ENCODE measurements around the gene STK38.

Gene STK38

DNA sequence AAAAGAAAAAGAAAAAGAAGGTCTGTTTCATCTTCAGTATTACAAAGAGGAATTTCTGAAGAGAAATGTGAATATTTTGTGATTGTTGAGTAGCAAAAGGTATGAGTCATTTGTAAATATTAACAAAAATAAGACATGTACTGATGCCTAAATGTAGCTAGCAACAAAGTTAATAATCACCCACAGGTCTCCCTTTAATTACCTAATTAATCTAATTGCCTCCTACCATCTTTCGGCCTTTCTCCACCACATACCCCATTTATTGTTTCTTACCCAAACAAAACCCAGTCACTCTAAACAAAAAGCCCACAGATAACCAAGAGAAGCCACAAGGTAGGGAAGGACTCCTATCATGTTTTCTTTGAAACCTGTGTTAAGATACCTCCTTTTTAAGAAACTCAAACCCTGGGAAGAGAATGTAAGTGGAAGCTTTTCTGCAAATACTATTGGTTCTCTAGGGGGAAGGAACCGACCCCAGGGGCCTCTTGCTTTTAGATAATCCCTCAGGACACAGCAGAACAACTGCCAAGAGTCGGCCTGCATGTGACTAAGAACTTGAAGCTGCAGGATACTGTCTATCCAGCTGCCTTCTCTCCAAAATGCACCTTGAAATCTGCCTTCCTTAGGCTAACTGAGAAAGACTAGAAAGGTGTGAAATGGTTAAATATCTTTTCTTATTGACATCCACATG is 16.1 kb upstream of the STK38 start:
- no peak for DNase-seq

DNA sequence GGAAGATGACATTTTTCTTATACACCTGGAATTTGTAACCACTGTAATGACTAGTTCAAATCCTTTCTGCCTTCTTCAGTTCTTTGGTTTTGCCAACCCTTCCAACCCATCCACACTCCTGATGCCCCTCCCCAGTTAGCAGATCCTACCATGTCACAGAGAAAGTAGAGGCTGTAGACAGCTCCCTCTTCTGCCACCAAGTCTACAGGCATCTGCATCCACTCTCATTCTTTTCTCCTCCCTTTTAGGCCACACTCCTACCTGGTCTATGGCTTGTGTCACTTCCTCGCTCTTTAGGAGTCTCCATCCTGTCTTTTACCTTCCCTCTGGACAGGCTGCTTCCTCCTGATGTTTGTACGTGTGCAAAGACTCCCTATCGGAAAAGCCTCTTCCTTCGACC is 13.5 kb upstream of the STK38 start:
- no peak for DNase-seq

DNA sequence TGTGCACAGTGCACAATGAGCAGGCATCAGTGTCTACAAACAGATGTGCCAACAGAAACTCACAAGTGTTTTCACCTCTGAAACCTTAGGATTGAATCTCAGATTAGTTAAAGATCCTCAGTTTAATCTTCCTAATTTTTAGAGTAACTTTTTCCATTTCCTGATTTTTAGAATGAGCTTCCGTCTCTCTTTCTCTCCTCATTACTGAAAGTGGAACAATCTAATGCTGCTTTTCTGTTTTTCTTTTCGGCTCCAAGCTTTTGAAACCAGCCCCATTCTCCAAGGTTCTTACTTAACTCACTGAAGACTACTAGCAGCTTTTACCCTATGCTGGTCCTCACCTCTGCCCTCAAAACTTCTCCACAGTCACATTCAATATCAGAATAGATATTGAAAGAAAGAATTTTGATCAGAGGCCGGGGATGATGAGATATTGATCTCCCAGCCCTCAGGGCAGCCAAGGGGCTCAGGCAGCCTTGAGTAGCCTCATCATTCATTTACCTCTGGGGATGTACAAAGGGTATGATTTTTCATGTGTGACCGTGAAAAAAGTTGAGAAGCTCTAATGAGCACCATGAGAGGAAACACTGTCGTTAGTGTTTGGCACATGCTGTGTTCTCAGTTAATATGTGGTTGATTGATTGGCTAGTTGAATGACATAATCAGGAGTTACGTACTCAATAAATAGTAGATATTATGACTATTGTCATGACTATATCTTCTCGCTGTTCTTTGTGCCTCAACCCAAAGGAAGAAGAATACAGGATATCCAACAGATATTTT is 11.9 kb upstream of the STK38 start:
- no peak for DNase-seq

DNA sequence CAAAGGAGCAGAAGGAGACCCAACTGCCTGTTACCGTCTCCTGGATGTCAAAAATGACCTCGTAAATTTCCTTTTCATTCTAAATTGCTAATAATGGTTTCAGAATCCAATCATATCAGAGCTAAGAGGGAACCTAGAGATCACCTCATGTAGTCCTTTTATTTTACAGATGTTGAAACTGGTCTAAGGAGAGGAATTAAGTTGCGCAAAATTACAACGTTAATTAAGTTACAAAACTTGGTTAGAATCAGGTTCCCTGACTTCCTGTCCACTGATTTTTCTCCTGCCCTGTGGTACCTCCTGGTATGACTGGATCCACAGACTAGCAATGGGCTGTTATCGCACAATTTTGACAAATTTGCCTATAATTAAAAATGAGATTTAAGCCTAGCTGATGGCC is 9.0 kb upstream of the STK38 start:
- DNase-seq: no peak

DNA sequence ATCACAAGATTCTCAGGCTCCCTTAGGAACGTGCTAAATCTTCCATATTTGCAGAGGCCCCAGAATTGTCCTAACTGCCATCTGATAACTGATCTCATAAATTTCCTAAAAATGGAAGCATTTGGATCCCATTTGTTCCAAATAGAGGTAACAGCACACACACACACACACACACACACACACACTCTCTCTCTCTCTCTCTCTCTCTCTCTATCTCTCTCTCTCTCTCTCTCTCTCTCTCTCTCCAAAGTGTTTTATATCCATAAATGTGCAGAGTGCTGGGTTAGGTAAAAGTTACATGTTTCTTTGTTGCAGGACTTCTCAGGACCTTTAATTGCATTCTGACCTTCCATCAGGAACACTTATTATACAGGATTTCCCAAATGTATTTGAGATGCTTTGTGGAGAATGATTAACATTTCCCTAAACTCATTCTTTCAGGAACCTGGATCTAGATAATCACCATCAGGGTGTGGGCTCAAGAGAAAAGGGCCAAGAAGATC is 8.5 kb upstream of the STK38 start:
- no peak for DNase-seq

DNA sequence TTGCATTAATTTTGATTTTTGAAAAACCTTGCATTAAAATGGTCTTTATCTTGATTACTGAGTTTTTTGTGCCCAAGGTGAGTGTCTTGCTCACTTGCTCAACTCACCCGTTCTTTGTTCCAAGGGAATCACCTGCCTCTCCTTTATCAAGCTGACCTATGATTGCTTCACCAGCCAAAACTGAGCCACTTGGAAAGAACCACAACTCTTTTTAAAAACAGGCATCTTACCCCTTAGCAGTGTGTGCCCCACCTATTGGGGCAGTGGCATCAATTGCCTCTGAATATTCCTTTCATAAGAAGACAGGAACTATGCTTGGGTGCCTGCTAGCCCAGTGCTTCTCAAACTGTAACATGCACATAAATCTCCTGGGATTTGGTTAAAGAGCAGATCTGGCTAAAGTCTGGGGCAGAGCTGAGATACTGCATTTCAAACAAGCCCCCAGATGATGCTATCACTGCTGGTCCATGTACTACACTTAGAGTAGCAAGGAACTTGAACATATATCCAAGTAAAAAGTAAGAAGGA is 3.3 kb upstream of the STK38 start:
- peak; percentile 21 for DNase-seq

DNA sequence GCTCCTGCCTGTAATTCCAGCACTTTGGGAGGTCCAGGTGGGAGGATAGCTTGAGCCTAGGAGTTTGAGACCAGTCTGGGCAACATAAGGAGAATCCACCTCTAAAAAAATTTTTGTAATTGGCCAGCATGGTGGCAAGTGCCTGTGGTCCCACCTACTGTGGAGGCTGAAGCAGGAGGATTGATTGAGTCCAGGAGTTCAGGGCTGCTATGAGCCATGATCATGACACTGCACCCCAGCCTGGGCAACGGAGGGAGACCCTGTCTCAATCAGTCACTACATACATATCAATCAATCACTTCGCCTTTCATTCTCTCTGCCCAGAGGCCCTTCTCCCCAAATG is 1.1 kb upstream of the STK38 start:
- DNase-seq: no peak

DNA sequence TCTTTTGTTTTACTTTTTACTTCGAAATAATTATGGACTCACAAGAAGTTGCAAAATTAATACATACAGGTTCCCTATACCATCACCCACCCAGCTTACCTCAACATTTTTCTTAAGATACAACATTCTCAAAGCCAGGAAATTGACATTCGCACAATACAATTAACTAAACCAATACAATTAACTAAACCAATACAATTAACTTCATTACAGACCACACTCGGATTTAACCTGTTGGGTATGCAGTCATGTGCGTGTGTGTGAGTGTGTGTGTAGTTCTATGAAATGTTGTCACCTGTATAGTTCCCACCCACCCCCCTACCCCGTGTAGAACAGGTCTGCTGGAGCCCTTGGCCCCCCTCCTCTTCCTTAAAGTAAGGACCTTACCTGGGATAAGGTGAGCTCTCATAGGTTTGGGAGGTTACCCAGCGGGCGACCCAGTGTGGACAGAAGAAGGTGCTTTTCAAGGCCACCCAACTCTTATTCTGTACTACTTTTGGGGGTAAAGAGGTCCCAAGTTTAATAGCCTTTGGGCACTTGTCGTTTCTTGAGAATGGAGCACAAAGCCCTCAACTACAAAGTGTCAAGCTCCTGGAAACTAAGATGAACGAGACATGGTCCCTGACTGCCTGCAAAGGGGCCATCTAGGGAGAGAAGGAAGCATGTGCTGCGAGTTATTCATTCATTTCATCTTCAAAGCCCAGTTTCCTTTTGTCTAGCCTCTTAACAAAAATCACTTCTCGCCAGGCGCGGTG is 544 bp upstream of the STK38 start:
- DNase-seq: no peak

DNA sequence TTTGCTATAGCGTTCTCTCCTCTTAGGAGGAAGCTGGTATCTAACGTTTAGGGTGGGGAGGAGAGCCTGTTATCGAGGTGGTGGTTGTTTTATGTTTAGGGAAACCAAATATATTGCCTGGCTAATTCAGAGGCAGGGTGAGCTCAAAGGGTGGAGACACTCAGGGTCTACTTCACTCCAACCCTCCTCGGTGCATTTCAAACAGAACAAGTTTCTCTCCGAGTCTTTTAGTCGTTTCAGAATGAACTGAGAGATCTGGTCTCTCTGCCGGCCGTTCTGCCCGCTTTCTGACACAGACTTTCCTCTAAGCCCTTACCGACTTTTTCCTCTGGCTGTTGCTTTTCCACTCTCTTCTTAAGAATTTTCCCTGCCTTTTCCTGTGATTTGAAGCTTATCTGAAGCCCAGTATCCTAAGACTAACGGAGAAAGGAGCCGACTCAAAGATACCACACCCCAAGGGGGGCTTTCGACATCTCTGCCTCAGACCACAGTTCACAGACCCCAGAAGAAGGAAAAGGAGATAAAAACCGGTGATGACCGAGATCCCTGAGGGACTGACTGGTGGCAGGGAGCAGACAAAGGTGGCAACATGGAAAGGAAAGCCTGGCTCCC is 865 bp downstream of the STK38 start:
- peak; percentile 53 for DNase-seq

DNA sequence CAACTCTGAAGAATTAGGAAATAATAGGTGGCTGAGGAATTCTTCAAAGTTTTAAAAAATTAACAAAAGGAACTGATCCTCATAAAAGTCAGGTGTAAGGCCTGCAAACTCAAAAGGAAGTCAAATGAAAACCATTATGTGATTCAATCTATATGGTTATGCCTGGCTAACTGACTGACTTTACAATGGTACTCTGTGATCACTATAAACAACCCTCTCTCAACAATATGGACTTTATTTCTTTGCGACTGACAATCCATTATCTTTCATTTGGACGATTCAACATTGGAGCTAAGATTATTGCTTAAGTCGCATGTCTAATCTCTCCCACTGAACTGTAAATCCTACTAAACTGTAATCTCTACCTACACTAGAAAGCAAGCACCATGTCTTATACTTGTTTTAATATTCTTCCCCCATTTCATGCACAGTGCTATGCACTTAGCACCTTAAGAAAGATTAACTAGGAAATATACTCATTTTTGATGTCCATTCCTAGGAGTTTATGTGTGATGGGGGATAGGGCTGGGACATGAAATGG is 1.4 kb downstream of the STK38 start:
- no peak for DNase-seq

DNA sequence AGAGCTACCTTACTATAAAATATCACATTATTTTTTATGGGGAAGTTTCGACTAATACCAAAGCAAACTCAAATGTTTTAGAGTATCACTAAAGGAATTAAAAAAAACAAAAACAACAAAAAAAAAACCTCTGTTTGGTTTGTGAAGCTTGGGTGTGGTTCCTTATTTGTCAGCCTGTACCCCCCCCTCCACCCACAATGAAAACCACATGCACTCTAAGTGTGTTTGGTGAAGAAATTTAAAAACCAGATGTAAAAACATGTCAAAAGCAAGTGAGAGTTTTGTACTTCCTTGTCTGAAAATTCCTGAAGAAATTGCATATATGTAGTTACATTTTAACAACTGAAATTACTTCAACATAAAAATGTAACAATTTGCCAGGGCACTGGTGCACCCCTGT is 3.1 kb downstream of the STK38 start:
- peak; percentile 29 for DNase-seq

DNA sequence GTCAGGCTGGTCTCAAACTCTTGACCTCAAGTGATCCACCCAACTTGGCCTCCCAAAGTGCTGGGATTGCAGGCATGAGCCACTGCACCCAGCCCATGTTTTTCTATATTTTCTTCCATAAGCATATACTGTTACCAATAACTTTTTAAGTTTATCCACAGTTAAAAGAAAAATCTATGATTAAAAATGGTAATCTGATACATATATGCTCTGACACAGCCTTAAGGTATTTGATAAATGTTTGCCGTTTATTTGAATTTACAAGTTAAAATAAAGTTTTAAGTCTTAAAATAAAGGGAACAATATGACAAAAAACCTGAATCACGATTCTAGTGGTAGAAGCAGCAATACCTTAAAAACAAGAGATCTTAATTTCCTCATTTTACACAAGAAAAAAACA is 5.2 kb downstream of the STK38 start:
- no peak for DNase-seq

DNA sequence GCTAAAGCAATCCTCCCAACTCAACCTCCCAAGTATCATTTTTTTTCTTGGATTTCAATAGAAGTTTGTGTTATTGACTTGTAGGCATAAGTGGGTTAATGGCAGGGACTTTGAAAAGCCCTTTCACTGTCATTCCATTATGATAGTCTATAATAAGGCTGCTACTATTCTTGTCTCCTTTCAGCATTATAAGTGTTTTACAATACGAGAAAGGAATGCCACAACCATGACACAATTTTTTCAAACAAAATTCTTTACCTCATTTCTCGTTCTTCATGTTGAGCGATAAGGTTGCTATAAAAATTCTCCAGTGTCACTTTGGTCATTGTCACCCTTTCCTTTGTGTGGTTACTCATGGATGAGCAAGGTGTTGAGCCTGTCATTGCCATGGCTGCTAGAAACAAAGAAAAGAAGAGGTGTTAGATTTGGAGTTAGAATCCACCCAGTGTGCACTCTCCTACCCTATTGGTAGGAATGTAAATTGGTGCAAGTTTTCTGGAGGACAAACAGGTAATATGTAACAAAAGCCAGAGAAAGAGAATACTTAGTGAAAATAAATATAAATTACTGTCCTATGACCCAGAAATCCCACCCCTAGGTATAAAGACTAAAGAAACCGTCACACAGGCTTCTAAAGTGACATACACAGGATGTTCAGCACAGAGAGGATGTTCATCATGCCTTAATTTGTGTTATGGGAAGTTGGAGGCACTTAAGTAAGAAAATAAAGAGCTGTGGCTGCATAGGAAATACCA is 7.3 kb downstream of the STK38 start:
- DNase-seq: no peak

DNA sequence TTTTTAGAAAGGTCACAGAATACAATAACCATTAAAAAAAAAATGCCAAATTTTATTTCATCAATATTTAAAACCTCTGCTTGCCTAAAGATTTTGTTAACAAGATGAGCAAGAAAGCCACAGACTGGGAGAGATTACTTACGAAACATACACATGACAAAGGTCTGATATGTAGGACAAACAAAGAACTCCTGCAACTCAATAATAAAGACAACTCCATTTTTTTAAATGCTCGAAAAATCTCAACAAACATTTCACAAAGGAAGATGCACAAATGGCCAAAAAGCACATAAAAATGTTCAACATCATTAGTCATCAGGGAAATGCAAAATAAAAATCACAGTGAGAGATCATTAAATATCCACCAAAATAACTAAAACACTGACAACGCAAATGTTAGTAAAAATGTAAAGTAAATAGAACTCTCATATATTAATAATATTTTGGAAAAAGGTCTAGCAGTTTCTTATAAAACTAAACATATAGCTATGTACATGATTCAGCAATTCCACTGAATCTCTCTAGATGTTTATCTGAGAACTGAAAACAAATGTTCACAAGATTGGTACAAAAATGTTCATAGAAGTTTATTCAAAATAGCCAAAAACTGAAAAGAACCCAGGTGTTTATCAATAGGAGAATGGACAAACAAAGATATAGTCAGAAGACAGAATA is 10.3 kb downstream of the STK38 start:
- no peak for DNase-seq

DNA sequence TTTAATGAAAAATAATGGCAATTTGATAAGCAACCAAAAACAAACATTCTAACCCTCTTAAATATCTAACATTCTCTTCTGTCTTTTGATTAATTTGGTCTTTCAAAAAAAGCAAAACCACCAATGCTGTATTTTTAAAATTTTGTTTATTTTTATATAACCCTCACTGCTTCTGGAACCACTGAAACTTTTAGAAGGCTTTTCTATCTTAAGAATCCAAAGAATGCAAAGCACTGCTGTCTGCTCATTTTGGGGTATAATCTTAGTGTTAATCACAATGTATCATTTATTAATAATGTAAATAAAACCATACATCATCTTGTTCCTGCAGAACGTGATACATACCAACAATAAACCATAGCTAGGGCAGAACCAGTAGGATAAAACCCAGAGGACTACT is 14.0 kb downstream of the STK38 start:
- DNase-seq: no peak

DNA sequence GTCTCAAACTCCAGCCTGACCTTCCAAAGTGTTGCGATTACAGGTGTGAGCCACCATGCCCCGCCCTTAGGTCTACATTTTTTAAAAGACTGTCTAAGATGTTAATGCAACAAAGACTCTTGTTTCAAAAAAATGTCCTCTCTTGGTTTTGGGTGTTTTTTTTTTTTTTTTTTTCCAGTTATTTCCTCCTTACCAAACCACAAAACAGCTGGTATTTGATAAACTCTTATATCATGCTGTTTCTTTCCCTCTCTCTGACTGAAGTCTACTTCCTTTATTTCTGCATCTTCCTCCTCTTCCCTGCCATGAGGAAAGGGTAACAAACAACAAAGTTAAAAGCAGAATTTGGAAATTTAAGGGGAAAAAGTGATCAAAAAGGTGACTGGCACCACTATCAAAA is 21.2 kb downstream of the STK38 start:
- no peak for DNase-seq

DNA sequence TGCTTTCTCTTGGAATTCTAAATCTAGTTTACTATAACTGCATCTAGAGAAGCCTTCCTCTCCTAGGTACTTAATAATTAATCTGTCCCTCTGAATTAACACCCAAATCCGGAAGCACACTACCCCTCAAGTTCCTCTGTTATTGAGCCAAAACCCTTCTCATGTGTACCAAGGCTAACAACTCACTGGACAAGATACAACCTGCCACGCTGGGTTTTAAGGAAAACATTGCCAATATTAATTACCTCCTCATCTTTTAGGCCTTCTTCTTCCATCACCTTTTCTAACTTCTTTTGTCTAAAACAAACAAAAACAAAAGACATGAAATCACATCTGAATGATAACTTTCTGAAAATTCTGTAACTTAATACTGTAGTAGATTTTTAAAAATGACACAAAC is 21.9 kb downstream of the STK38 start:
- no peak for DNase-seq

DNA sequence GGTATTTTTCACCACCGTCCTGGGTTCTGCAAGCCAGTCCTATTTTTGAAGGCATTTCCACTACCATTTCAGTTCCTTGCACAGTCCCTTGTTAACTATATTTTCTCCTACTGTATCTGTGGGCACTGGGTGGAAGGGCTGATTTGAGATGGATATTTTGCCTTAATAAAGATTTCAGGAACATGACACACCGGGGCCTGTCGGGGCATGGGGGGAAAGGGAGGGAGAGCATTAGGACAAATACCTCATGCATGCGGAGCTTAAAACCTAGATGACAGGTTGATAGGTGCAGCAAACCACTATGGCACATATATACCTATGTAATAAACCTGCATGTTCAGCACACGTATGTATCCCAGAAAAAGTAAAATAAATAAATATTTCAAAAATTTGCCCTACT is 22.4 kb downstream of the STK38 start:
- DNase-seq: no peak

DNA sequence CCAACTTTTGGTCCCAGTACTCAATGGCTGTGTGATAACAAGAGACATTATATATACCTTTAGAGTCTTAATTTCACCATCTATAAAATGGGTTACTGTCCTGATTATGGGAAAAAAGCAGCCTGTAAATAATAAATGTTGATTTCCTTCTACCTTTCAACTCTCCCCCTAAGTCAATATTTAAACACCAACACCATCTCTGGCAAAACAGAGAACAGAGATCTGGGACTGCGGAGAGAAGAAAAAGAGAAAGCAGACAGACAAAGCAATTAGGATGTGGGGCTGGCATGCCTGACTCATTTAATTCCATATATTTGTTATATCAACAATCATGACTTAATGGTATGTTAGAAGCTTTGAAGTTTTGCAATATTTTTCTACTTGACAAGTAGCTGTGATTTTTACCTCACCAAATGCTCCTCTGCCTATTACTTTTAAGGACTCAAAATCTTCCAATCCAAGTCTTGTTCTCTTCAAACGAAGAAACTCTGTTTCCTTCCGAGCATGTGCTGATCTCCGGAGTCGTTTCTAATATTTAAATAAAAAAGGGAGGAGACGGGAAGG is 23.3 kb downstream of the STK38 start:
- no peak for DNase-seq

DNA sequence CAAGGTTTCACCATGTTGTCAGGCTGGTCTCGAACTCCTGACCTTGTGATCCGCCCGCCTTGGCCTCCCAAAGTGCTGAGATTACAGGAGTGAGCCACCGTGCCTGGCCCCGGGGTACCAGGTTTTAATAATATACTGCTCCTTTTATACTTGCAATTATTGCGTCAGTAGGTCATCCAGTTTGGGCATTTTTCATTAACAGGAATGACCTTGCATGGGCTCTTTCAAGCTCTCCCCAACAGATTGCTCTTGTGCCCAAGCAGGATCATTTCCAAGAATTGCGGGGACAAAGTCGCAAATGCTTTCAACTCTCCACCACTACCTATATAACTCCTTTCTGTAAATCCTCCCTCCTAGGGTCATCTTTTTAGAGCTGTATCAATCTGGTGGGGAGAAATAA is 23.8 kb downstream of the STK38 start:
- no peak for DNase-seq

DNA sequence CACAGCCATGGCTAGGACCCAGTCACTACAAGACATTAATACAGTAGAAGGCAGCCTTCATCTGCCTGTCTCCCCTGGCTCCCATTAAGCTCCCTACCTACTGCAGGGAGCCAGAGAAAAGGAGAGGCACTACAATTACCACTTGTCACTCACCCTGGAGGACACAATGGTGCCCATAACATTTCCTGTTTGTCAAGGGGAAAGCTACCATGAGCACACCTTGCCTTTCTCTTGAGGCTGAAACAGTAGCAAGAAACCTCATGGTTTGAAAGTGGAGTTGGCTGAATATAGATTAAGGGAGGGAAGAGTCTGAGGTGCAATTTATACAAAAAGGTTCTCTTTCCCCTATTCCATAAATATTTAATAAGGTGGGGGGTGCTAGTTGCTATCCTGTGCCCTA is 27.9 kb downstream of the STK38 start:
- DNase-seq: no peak
